ENCODE measurements around the gene MLXIP.

- no peak for TF ChIP-seq EZH2 (IDR thresholded peaks at IDR 0.05; ENCODE audit: insufficient read depth, poor library complexity, severe bottlenecking)
- TF ChIP-seq EZH2phosphoT487 (IDR thresholded peaks at IDR 0.05; ENCODE audit: insufficient read depth, low read depth): no peak
Measured at GRCh38 chr12:122117979-122118378, 39.4 kb downstream of the MLXIP start.

Measured in GM23248 (cell line).